ENCODE measurements around the gene C7orf25.

DNA sequence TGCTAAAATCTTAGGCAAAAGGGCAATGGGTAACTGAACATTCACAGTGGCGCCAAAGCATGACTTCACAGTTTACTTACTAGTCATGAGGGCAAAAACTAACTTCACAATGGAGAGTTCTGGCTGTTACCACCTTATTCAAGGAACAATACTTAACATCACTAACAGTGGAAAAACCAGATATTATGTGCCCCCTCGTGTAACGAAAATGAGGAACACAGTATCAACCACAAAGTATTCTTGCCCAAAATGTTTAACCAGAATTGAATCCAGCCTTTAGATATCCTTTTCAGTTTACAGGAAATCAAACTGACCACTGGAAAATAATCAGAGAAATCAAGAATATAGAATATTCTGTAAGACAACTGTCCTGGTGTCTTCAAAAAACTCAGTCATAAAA lies 9.5 kb downstream of the C7orf25 start:
- TF ChIP-seq POLR2A (IDR thresholded peaks at IDR 0.05) (no peak), POLR2AphosphoS5 (IDR thresholded peaks at IDR 0.05) (no peak)
- TF ChIP-seq, protein P1, sequence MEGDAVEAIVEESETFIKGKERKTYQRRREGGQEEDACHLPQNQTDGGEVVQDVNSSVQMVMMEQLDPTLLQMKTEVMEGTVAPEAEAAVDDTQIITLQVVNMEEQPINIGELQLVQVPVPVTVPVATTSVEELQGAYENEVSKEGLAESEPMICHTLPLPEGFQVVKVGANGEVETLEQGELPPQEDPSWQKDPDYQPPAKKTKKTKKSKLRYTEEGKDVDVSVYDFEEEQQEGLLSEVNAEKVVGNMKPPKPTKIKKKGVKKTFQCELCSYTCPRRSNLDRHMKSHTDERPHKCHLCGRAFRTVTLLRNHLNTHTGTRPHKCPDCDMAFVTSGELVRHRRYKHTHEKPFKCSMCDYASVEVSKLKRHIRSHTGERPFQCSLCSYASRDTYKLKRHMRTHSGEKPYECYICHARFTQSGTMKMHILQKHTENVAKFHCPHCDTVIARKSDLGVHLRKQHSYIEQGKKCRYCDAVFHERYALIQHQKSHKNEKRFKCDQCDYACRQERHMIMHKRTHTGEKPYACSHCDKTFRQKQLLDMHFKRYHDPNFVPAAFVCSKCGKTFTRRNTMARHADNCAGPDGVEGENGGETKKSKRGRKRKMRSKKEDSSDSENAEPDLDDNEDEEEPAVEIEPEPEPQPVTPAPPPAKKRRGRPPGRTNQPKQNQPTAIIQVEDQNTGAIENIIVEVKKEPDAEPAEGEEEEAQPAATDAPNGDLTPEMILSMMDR (IDR thresholded peaks at IDR 0.05) = no peak

Data from breast epithelium (tissue), 3 donors.